Measurements from ENCODE around the gene MUC12.

GRCh38 chr7:100991631-100992030 lies 22.3 kb downstream of the MUC12 start:
- TF ChIP-seq CTCF (IDR thresholded peaks at IDR 0.05) (no peak), POLR2A (IDR thresholded peaks at IDR 0.05) (no peak), EP300 (IDR thresholded peaks at IDR 0.05) (no peak), POLR2AphosphoS5 (IDR thresholded peaks at IDR 0.05) (no peak)

Measured in gastroesophageal sphincter (tissue), 3 donors.